Measurements from ENCODE around the gene CST3.

DNA sequence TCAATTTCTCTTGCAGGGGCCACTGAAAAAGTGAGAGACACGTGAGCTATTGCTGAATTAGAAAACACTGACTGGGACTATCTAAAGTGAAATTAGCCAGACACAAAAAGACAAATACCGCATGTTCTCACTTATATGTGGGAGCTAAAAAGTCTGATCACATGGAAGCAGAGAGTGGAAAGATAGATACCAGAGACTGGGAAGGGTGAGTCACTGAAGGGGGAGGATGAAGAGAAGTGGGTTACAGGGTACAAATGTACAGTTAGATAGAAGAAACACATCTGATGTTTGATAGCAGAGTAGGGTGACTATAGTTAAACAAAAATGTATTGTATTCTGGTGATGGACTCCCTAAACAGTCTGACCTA is 13.4 kb downstream of the CST3 start:
- TF ChIP-seq, protein P1, sequence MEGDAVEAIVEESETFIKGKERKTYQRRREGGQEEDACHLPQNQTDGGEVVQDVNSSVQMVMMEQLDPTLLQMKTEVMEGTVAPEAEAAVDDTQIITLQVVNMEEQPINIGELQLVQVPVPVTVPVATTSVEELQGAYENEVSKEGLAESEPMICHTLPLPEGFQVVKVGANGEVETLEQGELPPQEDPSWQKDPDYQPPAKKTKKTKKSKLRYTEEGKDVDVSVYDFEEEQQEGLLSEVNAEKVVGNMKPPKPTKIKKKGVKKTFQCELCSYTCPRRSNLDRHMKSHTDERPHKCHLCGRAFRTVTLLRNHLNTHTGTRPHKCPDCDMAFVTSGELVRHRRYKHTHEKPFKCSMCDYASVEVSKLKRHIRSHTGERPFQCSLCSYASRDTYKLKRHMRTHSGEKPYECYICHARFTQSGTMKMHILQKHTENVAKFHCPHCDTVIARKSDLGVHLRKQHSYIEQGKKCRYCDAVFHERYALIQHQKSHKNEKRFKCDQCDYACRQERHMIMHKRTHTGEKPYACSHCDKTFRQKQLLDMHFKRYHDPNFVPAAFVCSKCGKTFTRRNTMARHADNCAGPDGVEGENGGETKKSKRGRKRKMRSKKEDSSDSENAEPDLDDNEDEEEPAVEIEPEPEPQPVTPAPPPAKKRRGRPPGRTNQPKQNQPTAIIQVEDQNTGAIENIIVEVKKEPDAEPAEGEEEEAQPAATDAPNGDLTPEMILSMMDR (IDR thresholded peaks at IDR 0.05) = no peak
- no peak for TF ChIP-seq POLR2A (IDR thresholded peaks at IDR 0.05)

Data from heart left ventricle (tissue), 13 donors.